Stimulated activated CD8-positive, alpha-beta memory T cell treated with anti-CD3 and anti-CD28 coated beads, Interleukin-15, amount 100 ng/mL, for 48 hours (primary cell): ENCODE data around the gene NSD1.
"Not testable (repeated sequence)": the region's sequence is repeated elsewhere in the genome, so short reads cannot be mapped to it uniquely, and the experiment has no call there.

ENCODE experiments used
- DNase-seq, 2 donors: peaks; one replicate each; pipeline ENCODE4 v3.0.0-alpha.2; 2020; ENCODE audit warnings: low read depth in 2 of 2

The NSD1 gene

GRCh38 chr5:177231479-177232250 is 98.1 kb downstream of the NSD1 start:
- no peak for DNase-seq

- DNase-seq, result no peak
Observed at GRCh38 chr5:177232358-177232757, 98.8 kb downstream of the NSD1 start.

GRCh38 chr5:177232761-177233160 is 99.2 kb downstream of the NSD1 start:
- no peak for DNase-seq

- no peak for DNase-seq
Observed at GRCh38 chr5:177233206-177233605, 99.6 kb downstream of the NSD1 start.

GRCh38 chr5:177233802-177234201 is 100.2 kb downstream of the NSD1 start:
- no peak for DNase-seq

- DNase-seq, result no peak
Observed at GRCh38 chr5:177234841-177235240, 101.3 kb downstream of the NSD1 start.

- no peak for DNase-seq
Observed at GRCh38 chr5:177241768-177242167, 108.2 kb downstream of the NSD1 start.

- DNase-seq, result no peak
Observed at GRCh38 chr5:177242304-177242703, 108.7 kb downstream of the NSD1 start.

- DNase-seq, result no peak
Observed at GRCh38 chr5:177249761-177250537, 116.4 kb downstream of the NSD1 start.

- no peak for DNase-seq
Observed at GRCh38 chr5:177253252-177253651, 119.7 kb downstream of the NSD1 start.

GRCh38 chr5:177256296-177256695 is 122.7 kb downstream of the NSD1 start:
- no peak for DNase-seq

GRCh38 chr5:177258711-177259110 is 125.1 kb downstream of the NSD1 start:
- DNase-seq, result not testable (repeated sequence)

- no peak for DNase-seq
Observed at GRCh38 chr5:177260961-177261360, 127.4 kb downstream of the NSD1 start.

GRCh38 chr5:177261510-177261909 is 127.9 kb downstream of the NSD1 start:
- DNase-seq, result no peak

- no peak for DNase-seq
Observed at GRCh38 chr5:177264178-177264577, 130.6 kb downstream of the NSD1 start.

- no peak for DNase-seq
Observed at GRCh38 chr5:177265395-177265794, 131.8 kb downstream of the NSD1 start.

- no peak for DNase-seq
Observed at GRCh38 chr5:177269232-177269895, 135.8 kb downstream of the NSD1 start.

- no peak for DNase-seq
Observed at GRCh38 chr5:177269976-177270375, 136.4 kb downstream of the NSD1 start.

GRCh38 chr5:177270653-177271052 is 137.1 kb downstream of the NSD1 start:
- no peak for DNase-seq

GRCh38 chr5:177271113-177271512 is 137.5 kb downstream of the NSD1 start:
- no peak for DNase-seq

GRCh38 chr5:177275883-177276282 is 142.3 kb downstream of the NSD1 start:
- no peak for DNase-seq

GRCh38 chr5:177276886-177277285 is 143.3 kb downstream of the NSD1 start:
- no peak for DNase-seq

- DNase-seq, result no peak
Observed at GRCh38 chr5:177288191-177288590, 154.6 kb downstream of the NSD1 start.
